ENCODE measurements around the gene HP1BP3. TPM values are rescaled to one million over a fixed set of nuclear protein-coding genes. Genes with fewer than 3 reads are reported as not detected.

The HP1BP3 gene
- total RNA-seq, 1 experiment from 2014 or later: 207 TPM

DNA sequence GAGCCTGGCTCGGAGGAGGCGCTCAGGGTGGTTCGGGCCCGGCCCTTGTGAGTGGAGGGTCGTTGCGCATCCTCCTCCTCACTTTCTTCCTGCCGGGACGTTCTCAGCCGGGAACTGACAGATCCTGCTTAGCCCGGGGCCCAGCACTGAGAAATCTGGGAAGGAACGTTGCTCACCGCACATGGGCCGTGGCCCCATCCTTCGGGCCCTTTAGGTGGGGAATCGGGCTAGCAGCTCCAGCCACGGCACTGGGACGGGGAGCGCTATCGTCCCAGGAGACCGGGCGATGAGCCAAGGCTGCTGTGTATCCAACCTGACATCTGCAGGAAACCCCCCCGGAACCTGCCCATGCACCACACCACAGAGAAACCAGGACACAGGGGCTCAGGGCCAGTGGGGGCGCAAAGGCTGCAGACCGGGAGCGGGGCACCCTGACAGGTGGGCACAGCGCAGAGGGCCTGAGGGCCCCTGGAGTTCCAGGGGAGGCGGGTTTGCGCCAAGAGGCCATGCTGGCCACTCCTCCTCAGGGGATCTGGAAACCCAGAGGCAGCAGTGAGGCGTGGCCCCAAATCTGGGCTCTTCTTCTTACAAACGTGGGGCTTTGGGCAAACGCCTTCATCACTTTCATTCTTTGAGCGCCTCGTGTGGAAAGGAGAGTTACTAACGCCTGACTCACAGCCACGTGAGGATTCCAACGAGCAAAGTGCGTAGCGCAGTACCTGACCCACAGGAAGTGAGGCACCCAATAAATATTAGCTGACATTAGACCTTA, 54.3 kb downstream of the HP1BP3 start, which contains the start of gene SH2D5:
TSS of gene SH2D5 (minus strand) at position 116 of the 772 bp plus-strand sequence. CDS start 4,659 bp downstream, outside the sequence.
- no TSS peak for BruUV-seq (replicated peaks)
- intact Hi-C loops (cut with micrococcal nuclease): no loop called here
- peak within 1 kb of the TSS; percentile 68 for H3K9ac ChIP-seq (ENCODE audit: low read length)
- TF ChIP-seq FOSL1 (IDR thresholded peaks at IDR 0.05; ENCODE audit: low read depth) (peak; percentile 90), ELF1 (IDR thresholded peaks at IDR 0.05; ENCODE audit: borderline replicate concordance, low read depth) (no peak), YY1 (IDR thresholded peaks at IDR 0.05; ENCODE audit: extremely low read depth, insufficient replicate concordance, low read depth, low read length) (no peak), RAD21 (IDR thresholded peaks at IDR 0.05; ENCODE audit: low read depth) (no peak; the same call in 1 of the 2 replicates), POLR2A (IDR thresholded peaks at IDR 0.05; ENCODE audit: borderline replicate concordance, extremely low read depth, insufficient read depth, insufficient read length) (no peak), POLR2AphosphoS5 (IDR thresholded peaks at IDR 0.05; ENCODE audit: low read depth, low read length) (0 out of 2 replicates have a peak, but pooled peaks have one; percentile 32), EZH2 (IDR thresholded peaks at IDR 0.05) (no peak), SP1 (IDR thresholded peaks at IDR 0.05; ENCODE audit: low read depth) (peak; percentile 79), SIN3A (IDR thresholded peaks at IDR 0.05; ENCODE audit: low read depth) (peak; percentile 83), SRF (IDR thresholded peaks at IDR 0.05; ENCODE audit: low read depth) (no peak), EGR1 (IDR thresholded peaks at IDR 0.05; ENCODE audit: low read depth) (no peak), JUND (IDR thresholded peaks at IDR 0.05) (peak; percentile 76), EZH2phosphoT487 (IDR thresholded peaks at IDR 0.05; ENCODE audit: borderline replicate concordance) (no peak), TCF7L2 (IDR thresholded peaks at IDR 0.05; ENCODE audit: borderline replicate concordance, extremely low read depth, insufficient read depth, insufficient read length) (no peak), ZNF274 (IDR thresholded peaks at IDR 0.05; ENCODE audit: low read depth, low read length) (no peak), CBX3 (IDR thresholded peaks at IDR 0.05; ENCODE audit: low read depth) (0 out of 2 replicates have a peak, but pooled peaks have one; percentile 74), CEBPB (IDR thresholded peaks at IDR 0.05; ENCODE audit: low read depth) (no peak), ZFX (IDR thresholded peaks at IDR 0.05) (no peak; the same call in 1 of the 2 replicates)
- TF ChIP-seq, protein P1, sequence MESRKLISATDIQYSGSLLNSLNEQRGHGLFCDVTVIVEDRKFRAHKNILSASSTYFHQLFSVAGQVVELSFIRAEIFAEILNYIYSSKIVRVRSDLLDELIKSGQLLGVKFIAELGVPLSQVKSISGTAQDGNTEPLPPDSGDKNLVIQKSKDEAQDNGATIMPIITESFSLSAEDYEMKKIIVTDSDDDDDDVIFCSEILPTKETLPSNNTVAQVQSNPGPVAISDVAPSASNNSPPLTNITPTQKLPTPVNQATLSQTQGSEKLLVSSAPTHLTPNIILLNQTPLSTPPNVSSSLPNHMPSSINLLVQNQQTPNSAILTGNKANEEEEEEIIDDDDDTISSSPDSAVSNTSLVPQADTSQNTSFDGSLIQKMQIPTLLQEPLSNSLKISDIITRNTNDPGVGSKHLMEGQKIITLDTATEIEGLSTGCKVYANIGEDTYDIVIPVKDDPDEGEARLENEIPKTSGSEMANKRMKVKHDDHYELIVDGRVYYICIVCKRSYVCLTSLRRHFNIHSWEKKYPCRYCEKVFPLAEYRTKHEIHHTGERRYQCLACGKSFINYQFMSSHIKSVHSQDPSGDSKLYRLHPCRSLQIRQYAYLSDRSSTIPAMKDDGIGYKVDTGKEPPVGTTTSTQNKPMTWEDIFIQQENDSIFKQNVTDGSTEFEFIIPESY (IDR thresholded peaks at IDR 0.05; ENCODE audit: extremely low read depth, insufficient replicate concordance, low read length): peak; percentile 28
- TF ChIP-seq, protein P2, sequence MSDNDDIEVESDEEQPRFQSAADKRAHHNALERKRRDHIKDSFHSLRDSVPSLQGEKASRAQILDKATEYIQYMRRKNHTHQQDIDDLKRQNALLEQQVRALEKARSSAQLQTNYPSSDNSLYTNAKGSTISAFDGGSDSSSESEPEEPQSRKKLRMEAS (IDR thresholded peaks at IDR 0.05): peak; percentile 98
- TF ChIP-seq, protein P3, sequence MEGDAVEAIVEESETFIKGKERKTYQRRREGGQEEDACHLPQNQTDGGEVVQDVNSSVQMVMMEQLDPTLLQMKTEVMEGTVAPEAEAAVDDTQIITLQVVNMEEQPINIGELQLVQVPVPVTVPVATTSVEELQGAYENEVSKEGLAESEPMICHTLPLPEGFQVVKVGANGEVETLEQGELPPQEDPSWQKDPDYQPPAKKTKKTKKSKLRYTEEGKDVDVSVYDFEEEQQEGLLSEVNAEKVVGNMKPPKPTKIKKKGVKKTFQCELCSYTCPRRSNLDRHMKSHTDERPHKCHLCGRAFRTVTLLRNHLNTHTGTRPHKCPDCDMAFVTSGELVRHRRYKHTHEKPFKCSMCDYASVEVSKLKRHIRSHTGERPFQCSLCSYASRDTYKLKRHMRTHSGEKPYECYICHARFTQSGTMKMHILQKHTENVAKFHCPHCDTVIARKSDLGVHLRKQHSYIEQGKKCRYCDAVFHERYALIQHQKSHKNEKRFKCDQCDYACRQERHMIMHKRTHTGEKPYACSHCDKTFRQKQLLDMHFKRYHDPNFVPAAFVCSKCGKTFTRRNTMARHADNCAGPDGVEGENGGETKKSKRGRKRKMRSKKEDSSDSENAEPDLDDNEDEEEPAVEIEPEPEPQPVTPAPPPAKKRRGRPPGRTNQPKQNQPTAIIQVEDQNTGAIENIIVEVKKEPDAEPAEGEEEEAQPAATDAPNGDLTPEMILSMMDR (IDR thresholded peaks at IDR 0.05 in 2 of 3, conservative IDR thresholded peaks at IDR 0.05 in 1 of 3; ENCODE audit: borderline replicate concordance in 1 of 3, insufficient read depth in 1 of 3, low read depth in 2 of 3, low read length in 2 of 3): peak in 2 of 3 experiments; percentile 20 to 42; a peak in 2 of 6 replicates
- TF ChIP-seq, protein P4, sequence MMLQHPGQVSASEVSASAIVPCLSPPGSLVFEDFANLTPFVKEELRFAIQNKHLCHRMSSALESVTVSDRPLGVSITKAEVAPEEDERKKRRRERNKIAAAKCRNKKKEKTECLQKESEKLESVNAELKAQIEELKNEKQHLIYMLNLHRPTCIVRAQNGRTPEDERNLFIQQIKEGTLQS (IDR thresholded peaks at IDR 0.05): no peak

More for the DNA sequence above, 54.3 kb downstream of the HP1BP3 start, which contains the start of gene SH2D5:
- ChIA-PET POLR2A (no interaction called here), RAD21 (ENCODE audit: low non-redundant PET in 1 of 2, low total read pairs in 2 of 2, uncharacterized antibody in 2 of 2, unreplicated experiment in 2 of 2) (interaction anchor here in 1 of 2 experiments (1.0 kb wide), 2 partner anchors 36 to 158 kb away, joined by 3 to 5 read pairs; no protein-coding TSS in a partner anchor), CTCF (interaction anchor here (0.7 to 2.7 kb wide), 2 partner anchors 36 to 463 kb away, joined by 4 to 13 read pairs; no protein-coding TSS in a partner anchor)
- H3K27me3 ChIP-seq (ENCODE audit: insufficient read depth, low read length): no peaks in the 10 kb centered on the region
- peak within 1 kb of the TSS; percentile 88 for H3K4me2 ChIP-seq (ENCODE audit: low read length)
- no peaks in the 10 kb centered on the region for H4K20me1 ChIP-seq (ENCODE audit: insufficient read depth)
- peaks cover 17 to 49% of the 10 kb centered on the region in 2 experiments for H3K4me1 ChIP-seq (ENCODE audit: control insufficient read depth in 1 of 2, insufficient read depth in 2 of 2, low read length in 2 of 2)
- H3K9me3 ChIP-seq (ENCODE audit: control insufficient read depth in 1 of 2, insufficient read depth in 1 of 2, low read depth in 1 of 2, low read length in 2 of 2): no peaks in the 10 kb centered on the region
- peaks cover 5% of the 10 kb centered on the region; the same call in 1 of the 2 replicates for H3K79me2 ChIP-seq (ENCODE audit: insufficient read depth, low read length)
- peak within 1 kb of the TSS; percentile 93 for H3K27ac ChIP-seq (ENCODE audit: low read depth, low read length)
- no peak within 1 kb of the TSS for H2AFZ ChIP-seq (ENCODE audit: low read depth, low read length, poor library complexity, severe bottlenecking)
- peak; percentile 90 for DNase-seq (ENCODE audit: low read depth, low spot score)
- no peaks in the 10 kb centered on the region for H3K9me2 ChIP-seq (ENCODE audit: insufficient read depth)
- H3K4me3 ChIP-seq (replicated peaks in 1 of 2; ENCODE audit: low read depth in 1 of 2, low read length in 2 of 2): peak within 1 kb of the TSS; percentile 56
- ATAC-seq: peak; percentile 73
- H3K36me3 ChIP-seq (ENCODE audit: control insufficient read depth in 1 of 2, insufficient read depth in 2 of 2, low read length in 2 of 2): peaks cover 3 to 10% of the 10 kb centered on the region in 2 experiments; a peak in 3 of 4 replicates

Measured in HCT116 (cell line).